ENCODE data around the gene PDE9A.

- TF ChIP-seq CTCF (IDR thresholded peaks at IDR 0.05; ENCODE audit: borderline replicate concordance, extremely low read depth, low read length, poor library complexity, severe bottlenecking) (no peak), EZH2 (IDR thresholded peaks at IDR 0.05; ENCODE audit: borderline replicate concordance, low read depth, low read length, severe bottlenecking) (no peak)
Measured at GRCh38 chr21:42648606-42649005, 4.8 kb upstream of the PDE9A start.

All from DND-41 (cell line).